NCI-H2196 treated with DMSO at 0.1 percent for 48 hours (cell line): ENCODE data around the gene SPATA20.
A peak's percentile ranks its signal among the peaks of the same experiment; 100 is the strongest.

Experiments used
- DNase-seq: peaks from one replicate; lab custom pipeline; 2025; ENCODE audit not compliant: unreplicated experiment; lab: John Stamatoyannopoulos, UW

Gene SPATA20

DNA sequence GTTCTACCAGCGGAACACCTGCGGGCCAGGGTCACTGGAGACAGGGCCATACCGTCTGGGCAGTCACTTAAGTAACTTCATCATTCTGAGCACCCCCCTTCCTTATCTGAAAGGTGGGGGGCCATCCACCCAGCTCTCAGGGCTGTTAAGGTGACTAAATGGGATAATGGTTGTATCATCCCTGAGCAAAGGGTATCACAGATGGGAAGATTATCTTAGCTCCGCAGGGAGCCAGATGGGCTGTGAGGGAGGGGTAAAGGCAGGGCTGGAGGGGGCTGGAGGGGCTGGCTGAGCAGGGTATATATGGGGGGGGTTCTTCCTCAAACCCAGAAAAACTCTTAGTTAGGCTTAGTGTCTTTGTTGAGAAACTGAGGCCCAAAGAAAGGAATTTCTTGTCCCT is 10.7 kb downstream of the SPATA20 start:
- no peak for DNase-seq

DNA sequence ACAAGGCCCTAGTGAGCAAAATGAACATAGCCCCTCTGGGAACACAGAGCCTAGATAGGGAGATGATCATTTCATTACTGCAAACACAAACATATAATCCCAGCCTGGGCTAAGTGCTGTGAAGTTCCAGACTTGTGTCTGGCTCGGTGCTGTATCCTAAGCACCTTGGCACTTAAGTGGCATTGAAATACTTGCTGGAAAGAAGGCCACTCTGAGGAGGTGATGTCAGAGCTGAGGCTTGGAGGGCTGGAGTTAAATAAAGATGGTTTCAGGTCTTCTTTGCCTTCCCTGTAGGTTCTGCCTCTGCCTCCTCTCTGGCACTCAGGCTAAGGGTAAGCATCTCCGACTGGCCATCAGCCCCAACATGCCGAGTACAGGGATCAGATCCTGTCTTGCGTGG is 11.1 kb downstream of the SPATA20 start:
- no peak for DNase-seq

DNA sequence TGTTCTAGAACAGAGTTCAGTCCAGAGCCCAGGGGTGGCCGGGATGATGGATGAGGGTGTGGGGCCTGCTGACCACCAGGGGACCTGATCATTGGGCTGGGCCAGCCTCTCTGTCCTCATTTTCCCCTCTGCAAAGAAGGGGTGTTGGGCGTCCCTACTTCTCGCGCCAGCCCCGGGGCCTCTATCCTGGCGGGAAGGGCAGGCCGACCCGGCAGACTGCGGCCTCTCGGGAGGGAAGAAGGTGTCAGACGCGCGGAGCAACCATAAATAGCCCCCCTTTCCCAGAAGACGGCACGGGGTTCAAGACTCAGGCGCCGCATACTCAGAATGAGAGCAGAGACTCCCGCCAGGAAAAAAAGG is 11.6 kb downstream of the SPATA20 start:
- DNase-seq = no peak

DNA sequence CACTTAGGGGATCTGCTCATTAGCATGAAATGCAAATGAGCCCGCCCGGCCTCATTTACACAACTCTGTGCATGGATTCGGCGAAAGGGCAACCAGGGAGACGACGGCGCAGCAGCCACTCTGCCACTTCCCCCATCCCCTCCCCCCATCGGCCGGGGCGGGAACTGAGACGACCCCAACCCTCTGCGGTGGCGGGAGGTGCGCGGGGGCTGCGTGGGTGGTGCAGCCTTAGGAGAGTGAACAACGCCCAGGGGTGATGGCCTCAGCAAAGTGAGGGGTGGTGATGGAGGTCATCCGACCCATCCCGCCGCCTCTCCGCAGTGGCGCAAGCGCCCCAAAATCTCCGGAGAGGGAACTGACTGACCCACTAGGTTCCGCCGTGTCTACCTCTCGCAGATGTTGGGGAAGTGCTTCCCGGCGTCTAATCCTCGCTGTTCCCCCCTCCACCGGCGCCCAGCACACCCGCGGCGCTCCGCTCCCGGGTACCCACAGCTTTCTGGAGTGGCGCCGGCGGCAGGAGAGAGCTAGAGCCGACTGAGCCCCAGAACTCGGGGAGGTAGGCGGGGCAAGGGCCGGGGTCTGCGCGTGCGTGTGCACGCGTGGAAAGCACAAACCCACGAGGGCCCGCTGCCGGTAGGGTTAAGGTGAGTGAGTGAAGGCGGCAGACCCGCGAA is 12.1 kb downstream of the SPATA20 start:
- DNase-seq = no peak

DNA sequence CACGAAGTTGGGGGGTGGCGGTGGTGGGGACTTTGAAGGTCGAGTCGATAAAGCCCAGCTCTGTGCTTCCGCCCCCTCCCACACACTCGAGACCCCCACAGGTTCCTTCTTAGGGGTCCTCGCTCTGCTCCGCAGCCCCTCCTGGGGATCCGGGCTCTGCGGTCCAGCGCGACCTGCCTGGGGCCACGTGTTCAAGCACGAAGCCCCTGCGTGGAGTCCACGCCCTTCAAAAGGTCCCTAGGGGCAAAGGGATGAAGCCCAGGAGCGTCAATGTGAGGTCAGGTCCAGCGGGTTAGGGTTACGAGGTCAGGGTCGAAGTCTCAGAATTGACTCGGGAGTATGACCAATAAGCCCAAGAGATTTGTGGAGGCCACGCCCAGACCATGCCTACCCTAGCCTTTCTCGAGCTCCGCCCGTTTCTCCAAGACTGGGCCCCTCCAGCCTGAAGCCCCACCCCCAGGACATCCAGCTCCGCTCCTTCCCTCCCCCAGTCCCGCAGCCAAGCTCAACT is 12.8 kb downstream of the SPATA20 start:
- DNase-seq = no peak

DNA sequence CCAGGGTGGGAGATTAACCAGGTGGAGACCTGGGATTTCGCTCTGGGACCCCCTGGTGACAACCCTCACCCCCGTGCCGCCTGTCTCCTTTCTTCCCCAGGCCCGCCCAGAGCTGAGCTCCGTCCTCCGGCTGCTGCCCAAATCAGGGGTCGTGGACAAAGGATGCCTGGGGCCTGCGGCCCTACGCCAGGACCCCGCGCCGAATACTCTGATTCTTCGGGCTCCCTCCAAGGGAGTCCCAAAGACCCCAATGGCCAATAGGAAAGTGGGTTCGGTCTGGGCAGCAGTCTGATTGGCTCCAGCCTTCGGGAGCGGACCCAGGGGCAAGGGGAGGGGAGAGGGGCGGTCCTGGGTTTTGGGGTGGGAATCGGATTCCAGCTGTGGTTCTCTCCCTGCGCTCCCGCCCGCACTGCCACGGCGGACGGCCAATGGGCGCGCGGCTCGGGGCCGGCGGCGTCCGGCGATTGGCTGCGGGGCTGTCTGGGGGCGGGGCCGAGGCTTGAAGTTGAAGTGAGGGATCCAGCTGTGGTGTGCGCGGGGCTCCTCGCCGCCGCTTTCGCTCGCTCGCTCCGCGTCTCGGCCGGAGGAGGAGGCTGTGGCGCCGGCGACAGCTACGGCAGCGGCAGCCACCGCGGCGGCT is 13.3 kb downstream of the SPATA20 start, which contains the start of gene CACNA1G:
TSS of gene CACNA1G (plus strand) at position 531 of the 640 bp plus-strand sequence. CDS start 745 bp downstream, outside the sequence.
- peak; percentile 60 for DNase-seq

DNA sequence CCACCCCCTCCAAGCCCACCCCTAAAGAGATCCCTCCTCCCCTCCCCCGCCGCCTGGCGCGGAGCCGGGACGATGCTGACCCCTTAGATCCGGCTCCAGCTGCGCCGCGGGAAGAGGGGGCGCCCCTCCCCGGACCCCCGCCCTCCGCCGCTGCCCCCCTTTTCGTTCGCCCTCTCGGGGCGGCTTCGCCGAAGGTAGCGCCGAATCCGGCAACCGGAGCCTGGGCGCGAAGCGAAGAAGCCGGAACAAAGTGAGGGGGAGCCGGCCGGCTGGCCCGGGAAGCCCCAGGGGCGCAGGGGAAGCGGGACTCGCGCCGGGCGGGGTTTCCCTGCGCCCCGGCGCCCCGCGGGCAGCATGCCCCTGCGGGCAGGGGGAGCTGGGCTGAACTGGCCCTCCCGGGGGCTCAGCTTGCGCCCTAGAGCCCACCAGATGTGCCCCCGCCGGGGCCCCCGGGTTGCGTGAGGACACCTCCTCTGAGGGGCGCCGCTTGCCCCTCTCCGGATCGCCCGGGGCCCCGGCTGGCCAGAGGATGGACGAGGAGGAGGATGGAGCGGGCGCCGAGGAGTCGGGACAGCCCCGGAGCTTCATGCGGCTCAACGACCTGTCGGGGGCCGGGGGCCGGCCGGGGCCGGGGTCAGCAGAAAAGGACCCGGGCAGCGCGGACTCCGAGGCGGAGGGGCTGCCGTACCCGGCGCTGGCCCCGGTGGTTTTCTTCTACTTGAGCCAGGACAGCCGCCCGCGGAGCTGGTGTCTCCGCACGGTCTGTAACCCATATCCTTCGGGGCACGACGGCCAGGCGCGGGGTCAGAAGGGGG is 14.2 kb downstream of the SPATA20 start:
- no peak for DNase-seq

DNA sequence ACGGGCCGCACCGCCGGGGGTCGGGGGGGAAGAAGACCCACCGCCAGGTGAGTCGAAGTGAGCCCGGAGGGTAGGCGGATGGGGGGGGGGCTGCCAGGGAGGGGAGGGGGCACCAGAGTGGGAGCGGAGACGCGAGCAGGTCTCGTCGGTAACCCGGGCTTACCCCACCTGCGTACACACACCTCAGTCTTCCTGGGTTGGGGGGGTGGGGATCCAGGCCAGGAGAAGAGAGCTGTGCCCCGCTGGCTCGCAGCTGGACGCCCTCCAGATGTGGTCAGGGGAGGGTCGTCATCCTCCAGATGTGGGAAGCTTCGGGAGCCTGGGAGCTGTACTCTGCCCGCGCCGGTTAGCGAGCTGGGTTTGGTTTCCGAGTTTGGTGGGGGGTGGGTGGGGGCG is 14.8 kb downstream of the SPATA20 start:
- no peak for DNase-seq

DNA sequence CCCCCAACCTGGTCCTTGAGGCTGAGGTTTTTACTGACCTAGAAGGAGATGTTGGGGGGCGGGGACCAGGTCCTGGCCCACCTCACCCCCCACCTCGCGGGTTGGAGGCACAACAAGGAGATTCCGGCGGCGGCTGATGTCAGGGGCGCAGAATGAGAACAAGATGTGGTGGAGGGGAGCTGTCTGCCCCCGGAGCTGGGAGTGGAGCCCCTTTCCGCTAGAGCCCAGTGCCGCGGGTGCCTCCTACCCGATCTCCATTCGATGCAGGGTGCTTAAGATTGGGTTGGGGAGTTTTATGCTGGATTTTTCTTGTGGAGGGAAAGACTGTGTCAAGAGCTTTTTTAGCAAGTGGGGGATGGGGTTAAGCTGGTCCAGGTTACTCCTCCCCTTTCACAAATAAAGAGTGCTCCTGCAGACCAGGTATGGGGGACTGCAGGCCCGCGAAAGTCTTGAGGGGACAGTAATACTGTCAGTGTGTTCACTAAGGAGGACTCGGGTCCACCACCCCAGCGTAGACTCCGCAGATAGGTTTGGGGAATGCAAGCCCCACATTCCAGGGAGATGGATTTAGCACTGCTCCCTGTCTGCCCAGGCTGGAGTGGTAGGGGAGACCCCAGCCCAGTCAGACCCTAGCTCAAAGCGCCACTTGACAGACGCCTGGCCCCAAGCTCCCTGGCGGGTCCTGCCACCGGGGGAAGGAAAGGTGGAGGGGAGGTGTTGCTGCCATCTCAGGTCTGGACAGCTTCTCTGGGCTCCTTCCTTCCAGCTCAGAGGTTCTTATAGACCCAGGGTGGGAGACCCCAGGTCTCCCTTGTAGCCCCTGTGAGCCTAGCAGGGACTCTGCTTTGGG is 15.5 kb downstream of the SPATA20 start:
- DNase-seq = no peak

DNA sequence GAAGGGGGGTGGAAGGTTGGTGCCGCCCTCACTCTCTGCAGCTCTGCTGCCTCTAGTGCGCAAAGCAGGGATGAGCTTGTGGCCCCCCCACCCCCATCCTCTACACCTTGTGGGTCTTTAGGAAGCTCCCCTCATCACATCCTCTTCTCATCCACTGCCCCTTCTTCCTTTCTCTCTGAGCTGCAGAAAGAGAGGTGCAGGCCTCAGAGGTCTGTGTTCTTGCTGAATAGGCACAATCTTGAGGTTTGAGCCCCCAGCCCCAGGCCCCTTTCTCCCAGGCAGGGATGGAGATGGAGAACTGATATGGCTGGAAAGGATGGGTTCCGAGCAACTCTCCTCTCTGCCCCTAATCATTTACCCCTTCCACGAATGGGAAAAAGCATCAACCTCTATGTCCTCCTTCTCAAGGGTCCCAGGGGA is 16.1 kb downstream of the SPATA20 start:
- no peak for DNase-seq

DNA sequence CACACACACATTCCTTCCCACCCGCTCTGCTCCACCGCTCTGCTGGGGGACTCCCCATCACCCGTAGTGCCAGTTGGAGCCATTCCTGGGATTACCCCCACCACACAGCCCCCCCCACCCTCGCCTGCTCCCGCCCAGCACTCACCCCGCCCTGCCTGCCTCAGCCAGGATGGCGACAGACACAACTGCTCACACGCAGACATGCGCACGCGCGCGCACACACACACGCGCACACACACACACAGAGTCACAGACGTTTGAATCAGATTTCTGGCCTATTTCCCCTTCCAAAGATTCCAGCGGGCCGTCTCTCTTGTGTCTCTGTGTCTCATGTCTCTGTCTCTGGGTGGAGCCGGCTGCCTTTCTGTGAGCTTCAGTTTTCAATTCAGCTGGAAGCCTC is 17.9 kb downstream of the SPATA20 start:
- DNase-seq = no peak

DNA sequence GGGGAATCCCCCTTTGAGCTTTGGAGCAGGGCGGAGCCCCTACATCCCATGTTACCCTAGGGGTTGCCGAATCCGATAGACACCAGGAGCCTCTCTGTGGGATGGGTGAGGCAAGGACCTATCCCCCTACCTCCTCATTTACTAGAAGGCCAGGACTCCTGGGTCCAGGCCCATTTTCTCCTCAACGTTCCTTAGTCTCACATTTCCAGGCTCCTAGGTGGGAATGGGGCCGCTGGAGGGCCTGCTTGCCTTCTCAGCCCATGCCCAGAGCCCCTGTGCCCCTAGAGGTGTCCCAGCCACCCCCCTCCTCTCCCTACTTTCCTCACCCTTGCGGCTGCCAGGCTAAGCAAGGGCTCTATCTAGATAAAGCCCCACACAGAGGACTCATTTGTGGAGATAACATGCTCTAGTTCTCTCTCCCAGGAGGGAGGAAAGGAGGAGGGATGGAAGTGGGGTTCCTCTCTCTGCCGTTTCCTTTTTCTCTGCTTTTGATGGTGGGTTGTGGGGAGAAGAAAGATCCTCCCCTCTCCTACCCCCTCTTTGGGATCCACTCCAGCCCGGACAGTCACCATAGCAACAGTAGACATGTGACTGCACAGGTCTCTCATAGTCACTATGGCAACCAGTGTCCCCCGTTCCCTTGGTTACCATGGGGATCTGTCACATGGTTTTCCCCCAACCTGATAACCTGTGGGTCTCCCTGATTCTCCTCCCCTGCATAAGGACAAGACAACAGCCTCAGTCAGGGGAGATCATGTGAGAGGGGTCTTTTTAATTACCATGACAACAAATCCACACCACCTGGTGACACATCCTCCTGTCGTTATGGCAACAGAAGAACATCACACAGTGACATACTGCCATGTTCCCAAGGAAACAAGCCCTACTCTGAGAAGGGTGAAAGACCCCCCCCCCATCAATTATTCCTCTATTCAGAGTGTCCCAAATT is 18.7 kb downstream of the SPATA20 start:
- DNase-seq = peak; percentile 17

DNA sequence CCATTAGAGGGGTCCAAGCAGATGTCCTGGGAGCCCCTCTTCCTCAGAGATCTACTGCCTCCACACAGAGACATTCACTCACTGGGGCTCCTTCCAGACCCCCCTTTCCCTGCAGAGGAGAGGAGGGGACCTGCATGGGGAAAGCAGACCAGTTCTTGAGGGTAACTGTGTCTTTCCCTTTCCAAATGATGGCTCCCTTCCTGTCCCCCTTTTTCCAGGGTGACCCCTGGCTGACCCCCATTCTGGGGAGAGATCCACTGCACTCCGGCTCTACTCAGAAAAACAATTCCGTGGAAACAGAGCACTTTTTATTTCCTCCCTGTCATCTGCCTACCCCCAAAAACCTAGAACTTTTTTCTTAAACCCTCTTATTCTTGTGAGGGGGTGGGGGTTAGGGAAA is 19.9 kb downstream of the SPATA20 start:
- DNase-seq = no peak

DNA sequence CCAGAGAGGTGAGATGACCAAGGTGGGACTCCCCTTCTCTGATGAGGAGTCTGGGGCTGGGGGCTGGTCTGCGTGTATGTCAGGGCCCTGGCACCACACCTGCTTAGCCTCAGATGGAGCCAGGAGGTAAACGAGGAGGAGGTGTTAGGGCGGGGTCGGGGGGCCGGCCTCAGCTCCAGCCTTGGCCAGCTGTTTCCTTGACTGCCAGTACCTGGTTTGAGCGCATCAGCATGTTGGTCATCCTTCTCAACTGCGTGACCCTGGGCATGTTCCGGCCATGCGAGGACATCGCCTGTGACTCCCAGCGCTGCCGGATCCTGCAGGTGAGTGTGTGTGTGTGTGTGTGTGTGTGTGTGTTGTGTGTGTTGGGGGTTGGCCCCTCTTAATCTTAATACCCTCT is 21.7 kb downstream of the SPATA20 start:
- no peak for DNase-seq

DNA sequence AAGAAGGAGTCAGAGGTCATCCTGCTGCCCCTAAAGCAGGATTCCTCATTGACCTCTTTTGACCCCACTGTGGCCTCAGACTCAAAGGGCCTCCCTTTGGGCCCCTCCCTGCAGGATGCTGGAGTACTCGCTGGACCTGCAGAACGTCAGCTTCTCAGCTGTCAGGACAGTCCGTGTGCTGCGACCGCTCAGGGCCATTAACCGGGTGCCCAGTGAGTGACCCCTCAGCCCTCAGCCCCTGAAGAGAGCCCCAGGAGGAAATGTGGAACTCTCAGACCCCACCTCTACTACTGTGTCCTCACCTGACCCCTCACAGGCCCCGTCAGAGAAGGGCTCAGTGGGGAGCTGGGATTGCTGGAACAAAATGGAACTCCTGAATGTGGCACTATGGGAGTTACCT is 22.6 kb downstream of the SPATA20 start:
- no peak for DNase-seq

DNA sequence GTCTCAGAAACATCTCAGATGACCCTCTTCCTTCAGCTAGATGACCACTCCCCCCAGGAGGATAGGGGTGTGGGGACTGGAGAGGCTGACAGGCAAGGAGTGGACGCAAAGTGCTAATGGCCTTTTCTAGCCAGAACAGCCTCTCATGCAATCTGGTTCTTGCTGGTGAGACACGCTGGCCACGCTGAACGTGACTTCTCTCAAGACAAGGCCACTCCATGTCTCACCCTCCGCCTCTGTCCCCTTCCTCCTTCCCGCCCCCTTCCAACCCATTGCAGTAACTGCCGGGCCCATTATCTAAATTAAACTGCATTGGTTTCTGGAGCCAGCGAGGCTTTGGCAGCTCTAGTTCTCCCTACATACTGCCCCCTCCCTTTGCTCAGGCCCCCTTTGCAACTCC is 23.1 kb downstream of the SPATA20 start:
- DNase-seq = no peak

DNA sequence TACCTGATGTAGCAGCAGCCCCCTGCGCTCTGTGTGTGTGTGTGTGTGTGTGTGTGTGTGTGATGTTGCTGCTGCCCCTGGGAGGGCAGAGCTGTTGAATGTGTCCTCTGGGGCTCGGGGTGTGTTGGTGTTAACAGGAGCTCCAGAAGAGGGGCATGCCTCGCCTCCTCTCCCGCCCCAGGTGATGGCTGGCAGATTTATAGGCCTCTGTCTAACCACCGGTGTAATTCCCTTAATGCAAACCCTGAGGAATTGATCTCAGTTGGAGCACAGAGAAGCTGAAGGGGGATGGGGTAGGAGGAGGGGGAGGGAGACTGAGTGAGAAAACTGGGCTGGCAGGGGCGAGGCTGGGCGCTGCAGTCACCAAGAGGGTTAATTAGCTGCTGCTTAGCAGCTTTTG is 23.6 kb downstream of the SPATA20 start:
- DNase-seq = no peak

DNA sequence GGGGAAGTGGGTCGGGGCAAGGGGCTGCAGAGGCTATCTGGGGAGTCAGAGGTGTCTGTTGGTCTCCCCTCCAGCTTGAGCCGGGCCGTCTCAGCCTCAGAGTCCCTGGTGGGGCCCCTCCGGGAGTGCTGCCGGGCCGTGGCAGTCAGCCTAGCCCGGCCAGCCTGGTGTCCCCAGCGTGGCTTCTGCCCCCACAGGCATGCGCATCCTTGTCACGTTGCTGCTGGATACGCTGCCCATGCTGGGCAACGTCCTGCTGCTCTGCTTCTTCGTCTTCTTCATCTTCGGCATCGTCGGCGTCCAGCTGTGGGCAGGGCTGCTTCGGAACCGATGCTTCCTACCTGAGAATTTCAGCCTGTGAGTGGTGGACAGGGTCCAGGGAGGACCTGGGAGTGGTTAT is 24.7 kb downstream of the SPATA20 start:
- no peak for DNase-seq

DNA sequence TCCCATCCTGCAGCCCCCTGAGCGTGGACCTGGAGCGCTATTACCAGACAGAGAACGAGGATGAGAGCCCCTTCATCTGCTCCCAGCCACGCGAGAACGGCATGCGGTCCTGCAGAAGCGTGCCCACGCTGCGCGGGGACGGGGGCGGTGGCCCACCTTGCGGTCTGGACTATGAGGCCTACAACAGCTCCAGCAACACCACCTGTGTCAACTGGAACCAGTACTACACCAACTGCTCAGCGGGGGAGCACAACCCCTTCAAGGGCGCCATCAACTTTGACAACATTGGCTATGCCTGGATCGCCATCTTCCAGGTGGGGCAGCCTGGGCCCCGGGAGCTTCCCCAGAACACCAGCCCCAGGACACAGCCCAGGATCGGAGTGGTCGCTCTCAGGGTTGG is 25.6 kb downstream of the SPATA20 start:
- DNase-seq = no peak
